K562 (cell line): Measurements from ENCODE around the gene GNA15. TPM values are rescaled to one million over a fixed set of nuclear protein-coding genes. Genes with fewer than 3 reads are reported as not detected.
A peak's percentile ranks its signal among the peaks of the same experiment; 100 is the strongest.

Source experiments
- ATF7 ChIP-seq: fragments of 450-650 bp; IDR thresholded peaks from 2 replicates; pipeline ENCODE4 v1.7.1; 2014; ENCODE audit warnings: mild to moderate bottlenecking, moderate library complexity
- BCOR ChIP-seq: fragments of 450-650 bp; IDR thresholded peaks from 2 replicates; pipeline ENCODE4 v1.6.1; 2016
- DPF2 ChIP-seq: fragments of 450-650 bp; IDR thresholded peaks from 2 replicates; pipeline ENCODE4 v1.6.1; 2016
- HCFC1 ChIP-seq: IDR thresholded peaks from 2 replicates; pipeline ENCODE4 v1.6.1; 2012; ENCODE audit warnings: low read depth, low read length, improper control_type of control experiment
- HDAC2 ChIP-seq: fragments of 450-650 bp; IDR thresholded peaks from 2 replicates; pipeline ENCODE4 v1.6.1; 2016; ENCODE audit warnings: mild to moderate bottlenecking
- KDM1A ChIP-seq, 2 experiments: fragments of 450-650 bp; IDR thresholded peaks; 2 replicates each; pipeline ENCODE4 v1.6.1; 2016; ENCODE audit warnings: mild to moderate bottlenecking in 2 of 2
- KLF13 ChIP-seq: fragments of 450-650 bp; IDR thresholded peaks from 2 replicates; pipeline ENCODE4 v1.6.1; 2016; ENCODE audit warnings: missing genetic modification characterization, low read depth, mild to moderate bottlenecking, missing compliant biosample characterization, moderate library complexity, borderline replicate concordance
- MAFG ChIP-seq: fragments of 450-650 bp; conservative IDR thresholded peaks from 2 replicates; pipeline ENCODE4 v1.6.1; 2016; ENCODE audit warnings: missing genetic modification characterization, missing compliant biosample characterization
- MAFK ChIP-seq: IDR thresholded peaks from 2 replicates; pipeline ENCODE4 v1.6.1; 2011; ENCODE audit warnings: low read length, improper control_type of control experiment
- NFE2 ChIP-seq: IDR thresholded peaks from 2 replicates; pipeline ENCODE4 v1.6.1; 2014; ENCODE audit warnings: antibody characterized with exemption, low read depth
- NFE2L1 ChIP-seq: fragments of 450-650 bp; IDR thresholded peaks from 2 replicates; pipeline ENCODE4 v1.6.1; 2016; ENCODE audit warnings: missing genetic modification characterization, low read depth, mild to moderate bottlenecking, missing compliant biosample characterization, moderate library complexity, borderline replicate concordance
- NR1H2 ChIP-seq: sonication (generic); formaldehyde crosslinking; IDR thresholded peaks from 2 replicates; pipeline ENCODE4 v1.4.0; 2020; ENCODE audit warnings: mild to moderate bottlenecking, missing genetic modification reagents
- NRF1 ChIP-seq, 2 experiments: fragments of 450-650 bp; IDR thresholded peaks in 1 of 2; conservative IDR thresholded peaks in 1 of 2; 2 replicates each; pipeline ENCODE4 v1.6.1; 2014; ENCODE audit warnings: mild to moderate bottlenecking in 2 of 2
- PTBP1 ChIP-seq: fragments of 200-400 bp; formaldehyde crosslinking; IDR thresholded peaks from 2 replicates; pipeline ENCODE4 v1.6.1; 2017; ENCODE audit warnings: low read depth, low read length
- RBM25 ChIP-seq: fragments of 200-400 bp; formaldehyde crosslinking; IDR thresholded peaks from 2 replicates; pipeline ENCODE4 v1.6.1; 2018; ENCODE audit warnings: low read length, low read depth, moderate library complexity; ENCODE audit not compliant: severe bottlenecking
- RCOR1 ChIP-seq, 2 experiments: IDR thresholded peaks; 2 replicates each; pipeline ENCODE4 v1.6.1; 2012; ENCODE audit warnings: low read depth in 2 of 2, low read length in 2 of 2, borderline replicate concordance in 1 of 2, improper control_type of control experiment in 1 of 2
- SIN3A ChIP-seq, 2 experiments: fragments of 150-350 bp in 1 of 2; IDR thresholded peaks; 2 replicates each; pipeline ENCODE4 v1.6.1; 2011 to 2016; ENCODE audit warnings: borderline replicate concordance in 2 of 2, low read depth in 2 of 2, low read length in 2 of 2, mild to moderate bottlenecking in 2 of 2, moderate library complexity in 2 of 2; ENCODE audit not compliant: control insufficient read depth in 1 of 2
- SMARCA5 ChIP-seq: fragments of 450-650 bp; IDR thresholded peaks from 2 replicates; pipeline ENCODE4 v1.6.1; 2016
- SP1 ChIP-seq: sonication (generic); formaldehyde crosslinking; IDR thresholded peaks from 2 replicates; pipeline ENCODE4 v1.8.1; 2022; ENCODE audit warnings: mild to moderate bottlenecking, missing genetic modification reagents
- TOE1 ChIP-seq, 2 experiments: fragments of 450-650 bp in 1 of 2; sonication (generic) in 1 of 2; formaldehyde crosslinking in 1 of 2; IDR thresholded peaks; 2 replicates each; pipeline versions ENCODE4 v1.7.1 to v1.8.0; 2016 to 2022; ENCODE audit warnings: borderline replicate concordance in 2 of 2, mild to moderate bottlenecking in 2 of 2, antibody characterized with exemption in 1 of 2, inconsistent platforms in 1 of 2, low read depth in 1 of 2, missing genetic modification reagents in 1 of 2, moderate library complexity in 1 of 2
- ZFX ChIP-seq: sonication (generic); formaldehyde crosslinking; IDR thresholded peaks from 2 replicates; pipeline ENCODE4 v1.8.0; 2022; ENCODE audit warnings: mild to moderate bottlenecking, missing genetic modification reagents, moderate library complexity
- ZKSCAN1 ChIP-seq: fragments of 150-350 bp; IDR thresholded peaks from 2 replicates; pipeline ENCODE4 v1.6.1; 2016; ENCODE audit warnings: low read depth, low read length
- ZNF197 ChIP-seq: fragments of 200-800 bp; sonication (Bioruptor generic); IDR thresholded peaks from 2 replicates; pipeline ENCODE4 v1.6.1; 2016; ENCODE audit warnings: low read depth, missing genetic modification characterization, missing compliant biosample characterization
- ZNF239 ChIP-seq: fragments of 250-450 bp; sonication (Bioruptor Pico); IDR thresholded peaks from 2 replicates; pipeline ENCODE4 v1.4.0; 2020; ENCODE audit warnings: mild to moderate bottlenecking
- ZNF24 ChIP-seq: fragments of 450-650 bp; IDR thresholded peaks from 2 replicates; pipeline ENCODE4 v1.6.1; 2016
- ZNF316 ChIP-seq: fragments of 450-650 bp; IDR thresholded peaks from 2 replicates; pipeline ENCODE4 v1.6.1; 2016
- ZNF512 ChIP-seq: IDR thresholded peaks from 2 replicates; pipeline ENCODE4 v1.6.1; 2016; ENCODE audit warnings: missing genetic modification characterization, missing compliant biosample characterization
- ZNF778 ChIP-seq: fragments of 450-650 bp; formaldehyde crosslinking; IDR thresholded peaks from 2 replicates; pipeline ENCODE4 v1.4.0; 2020; ENCODE audit warnings: mild to moderate bottlenecking, moderate library complexity
- polyA plus RNA-seq, 8 experiments: library from polyadenylated mRNA; depleted of rRNA in 4 of 8; stranded (reverse) in 5 of 8; unstranded in 3 of 8; fragments of >200 nt; fragmentation: Nextera tagmentation in 2 of 8; fragmentation: Illumina TruSeq in 1 of 8; extraction: Ambion mirVana in 2 of 8; extraction: Trizol in 1 of 8; gene quantifications; 2 replicates each; pipeline versions ENCODE4 v1.2.1 to v1.2.3, GENCODE V29; 2011 to 2014; ENCODE audit warnings: inconsistent platforms in 1 of 8, missing spikeins in 1 of 8
- total RNA-seq, 7 experiments: library from RNA; depleted of rRNA in 6 of 7; stranded (reverse); fragments of >200 nt in 6 of 7; fragmentation: Illumina TruSeq in 2 of 7; extraction: Trizol in 2 of 7; gene quantifications; 2 replicates each; pipeline versions ENCODE4 v1.2.1 to v1.2.3, GENCODE V29; 2011 to 2021; ENCODE audit warnings: low replicate concordance in 1 of 7
- TF ChIP-seq, protein P1 (sequence below): fragments of 250-450 bp; sonication (Bioruptor Pico); IDR thresholded peaks from 2 replicates; pipeline ENCODE4 v1.8.0; 2022; ENCODE audit warnings: inconsistent platforms, mild to moderate bottlenecking, moderate library complexity, borderline replicate concordance

The GNA15 gene
- total and polyA plus RNA-seq, 9 of the 15 experiments (the other 6 are each of a cell fraction or from before 2014, with no cell fraction given) = 0.03 to 0.24 (median 0.11) TPM; not detected in 1

DNA sequence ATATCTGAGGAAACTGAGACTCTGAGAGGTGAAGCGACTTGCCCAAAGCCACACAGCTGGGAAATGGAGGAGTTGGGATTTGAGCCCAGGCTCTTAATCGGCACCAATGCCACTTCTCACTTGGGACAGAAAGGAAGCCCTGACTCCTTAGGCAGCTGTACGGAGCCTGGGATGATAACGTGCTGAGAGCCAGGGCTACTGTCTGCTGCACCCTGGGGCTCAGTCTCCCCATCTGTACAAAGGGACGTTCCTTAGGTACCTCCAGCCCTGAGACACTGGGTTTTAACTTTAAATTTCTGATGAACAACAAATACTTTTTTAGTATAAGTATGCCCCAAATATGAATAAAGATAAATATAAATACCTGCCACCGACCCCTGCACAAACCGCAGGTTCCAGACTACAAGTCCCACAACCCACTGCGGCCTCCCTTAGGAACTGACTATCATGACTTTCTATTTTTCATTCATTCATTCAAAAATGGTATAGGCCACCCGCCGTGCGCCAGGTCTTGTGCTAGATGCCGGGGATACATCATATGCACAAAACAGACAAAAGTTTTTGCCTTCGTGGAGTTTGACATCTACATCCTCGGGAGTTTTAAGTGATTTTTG lies 49.1 kb downstream of the GNA15 start (continued):
- 0 out of 2 replicates have a peak, but pooled peaks have one; percentile 23 for TF ChIP-seq NR1H2 (CRISPR knock-in tag)
- TF ChIP-seq ZNF239 = no peak
- TF ChIP-seq BCOR = peak; percentile 98
- TF ChIP-seq NRF1 (conservative IDR thresholded peaks at IDR 0.05 in 1 of 2, IDR thresholded peaks at IDR 0.05 in 1 of 2) = 0 out of 4 replicates have a peak, but pooled peaks have one; percentile 2 to 7
- peak; percentile 54 for TF ChIP-seq MAFK
- TF ChIP-seq PTBP1 = peak; percentile 67; the same call in 1 of the 2 replicates
- TF ChIP-seq NFE2 = peak; percentile 83
- no peak for TF ChIP-seq ZNF778 (CRISPR knock-in tag)
- 0 out of 2 replicates have a peak, but pooled peaks have one; percentile 8 for TF ChIP-seq DPF2
- no peak for TF ChIP-seq ZNF512 (tag)
- TF ChIP-seq KLF13 (tag) = no peak
- peak; percentile 59; the same call in 1 of the 2 replicates for TF ChIP-seq SP1 (CRISPR knock-in tag)
- 0 out of 2 replicates have a peak, but pooled peaks have one; percentile 2 for TF ChIP-seq ZKSCAN1
- no peak for TF ChIP-seq ZNF197 (CRISPR knock-in tag)
- TF ChIP-seq ZFX (CRISPR knock-in tag) = 0 out of 2 replicates have a peak, but pooled peaks have one; percentile 11
- TF ChIP-seq HDAC2 = peak; percentile 97
- TF ChIP-seq NFE2L1 (tag) = peak; percentile 7; the same call in 1 of the 2 replicates
- no peak for TF ChIP-seq TOE1 (IDR thresholded peaks at IDR 0.05; ENCODE audit: borderline replicate concordance)
- no peak for TF ChIP-seq TOE1 (CRISPR knock-in tag; IDR thresholded peaks at IDR 0.05; ENCODE audit: borderline replicate concordance, low read depth)
- TF ChIP-seq SIN3A (IDR thresholded peaks at IDR 0.05; ENCODE audit: borderline replicate concordance in 2 of 2, control insufficient read depth in 1 of 2, low read depth in 2 of 2, low read length in 2 of 2) = peak; percentile 89 to 92; a peak in 3 of 4 replicates
- TF ChIP-seq, protein P1, sequence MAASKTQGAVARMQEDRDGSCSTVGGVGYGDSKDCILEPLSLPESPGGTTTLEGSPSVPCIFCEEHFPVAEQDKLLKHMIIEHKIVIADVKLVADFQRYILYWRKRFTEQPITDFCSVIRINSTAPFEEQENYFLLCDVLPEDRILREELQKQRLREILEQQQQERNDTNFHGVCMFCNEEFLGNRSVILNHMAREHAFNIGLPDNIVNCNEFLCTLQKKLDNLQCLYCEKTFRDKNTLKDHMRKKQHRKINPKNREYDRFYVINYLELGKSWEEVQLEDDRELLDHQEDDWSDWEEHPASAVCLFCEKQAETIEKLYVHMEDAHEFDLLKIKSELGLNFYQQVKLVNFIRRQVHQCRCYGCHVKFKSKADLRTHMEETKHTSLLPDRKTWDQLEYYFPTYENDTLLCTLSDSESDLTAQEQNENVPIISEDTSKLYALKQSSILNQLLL (CRISPR knock-in tag) = no peak
- peak; percentile 66; the same call in 1 of the 2 replicates for TF ChIP-seq ATF7
- peak; percentile 90 for TF ChIP-seq MAFG
- peak; percentile 70 to 91 for TF ChIP-seq KDM1A (IDR thresholded peaks at IDR 0.05)
- TF ChIP-seq RBM25 = peak; percentile 99
- peak; percentile 97 for TF ChIP-seq ZNF24
- peak; percentile 58 to 63; a peak in 3 of 4 replicates for TF ChIP-seq RCOR1 (IDR thresholded peaks at IDR 0.05; ENCODE audit: borderline replicate concordance in 1 of 2, low read depth in 2 of 2, low read length in 2 of 2)
- peak; percentile 80 for TF ChIP-seq SMARCA5
- TF ChIP-seq HCFC1 = peak; percentile 66
- TF ChIP-seq ZNF316 = peak; percentile 87
